PC-9 (cell line): ENCODE results near the gene IL6R. TPM values are rescaled to one million over a fixed set of nuclear protein-coding genes. Genes with fewer than 3 reads are reported as not detected.

Experiments used
- BruUV-seq: library from RNA; stranded (reverse); fragments of 400-500 nt; replicated peaks from 2 replicates; lab custom pipeline; 2021; lab: Mats Ljungman, UMichigan
- CTCF ChIA-PET: fragments of 300-600 bp; sonication (Branson Sonifier 250); formaldehyde crosslinking; loops from one replicate; lab custom pipeline; 2022; ENCODE audit warnings: antibody characterized with exemption; lab: Charles Lee
- POLR2A ChIA-PET: fragments of 300-600 bp; sonication (Branson Sonifier 250); formaldehyde crosslinking; loops from one replicate; lab custom pipeline; 2022; ENCODE audit warnings: antibody characterized with exemption; ENCODE audit not compliant: unreplicated experiment; lab: Charles Lee
- DNase-seq, 2 experiments: peaks; one replicate each; pipeline versions ENCODE4 v3.0.0 to v3.0.0-alpha.2; 2015 to 2022; ENCODE audit warnings: mixed read lengths in 1 of 2
- H2AFZ ChIP-seq: fragments of 200-600 bp; sonication (generic); 2 replicates; pipeline ENCODE4 v1.8.1; 2017; ENCODE audit warnings: antibody characterized with exemption
- H3F3A ChIP-seq: fragments of 200-600 bp; sonication (generic); 2 replicates; pipeline ENCODE4 v1.8.1; 2017; ENCODE audit warnings: antibody characterized with exemption, mild to moderate bottlenecking, low read depth; ENCODE audit not compliant: insufficient read depth
- H3K27ac ChIP-seq: fragments of 200-600 bp; sonication (generic); 2 replicates; pipeline ENCODE4 v1.6.1; 2016; ENCODE audit warnings: mixed run types
- H3K27me3 ChIP-seq: fragments of 200-600 bp; sonication (generic); 2 replicates; pipeline ENCODE4 v1.6.1; 2016; ENCODE audit warnings: low read depth, mixed run types; ENCODE audit not compliant: insufficient read depth
- H3K36me3 ChIP-seq: fragments of 200-600 bp; sonication (generic); 2 replicates; pipeline ENCODE4 v1.6.1; 2016; ENCODE audit warnings: low read depth, mixed run types
- H3K4me1 ChIP-seq: fragments of 200-600 bp; sonication (generic); replicated peaks from 2 replicates; pipeline ENCODE4 v1.6.1; 2016; ENCODE audit warnings: mixed run types; ENCODE audit not compliant: insufficient read depth
- H3K4me2 ChIP-seq: fragments of 200-600 bp; sonication (generic); 2 replicates; pipeline ENCODE4 v1.6.1; 2017; ENCODE audit warnings: mixed run types
- H3K4me3 ChIP-seq: fragments of 200-600 bp; sonication (generic); 2 replicates; pipeline ENCODE4 v1.6.1; 2016; ENCODE audit warnings: mixed run types
- H3K79me2 ChIP-seq: fragments of 200-600 bp; sonication (generic); 2 replicates; pipeline ENCODE4 v1.6.1; 2017; ENCODE audit warnings: low read depth, mixed run types
- H3K9me2 ChIP-seq: fragments of 200-600 bp; sonication (generic); 2 replicates; pipeline ENCODE4 v1.8.1; 2017; ENCODE audit warnings: mild to moderate bottlenecking; ENCODE audit not compliant: insufficient read depth
- H3K9me3 ChIP-seq: fragments of 200-600 bp; sonication (generic); 2 replicates; pipeline ENCODE4 v1.8.1; 2016; ENCODE audit warnings: low read depth; ENCODE audit not compliant: insufficient read depth
- H4K20me1 ChIP-seq: fragments of 200-600 bp; sonication (generic); 2 replicates; pipeline ENCODE4 v1.8.1; 2017; ENCODE audit not compliant: insufficient read depth
- EZH2 ChIP-seq: fragments of 200-600 bp; sonication (generic); IDR thresholded peaks from 2 replicates; pipeline ENCODE4 v1.8.0; 2017; ENCODE audit warnings: antibody characterized with exemption, low read depth
- intact Hi-C: fragments of 100-400 bp; cut with micrococcal nuclease; formaldehyde crosslinking; loops from one replicate; pipeline ENCODE4 v1.10.0; 2022; ENCODE audit not compliant: unreplicated experiment
- total RNA-seq: library from RNA; stranded (reverse); gene quantifications from 2 replicates; pipeline ENCODE4 v1.2.3, GENCODE V29; 2021
- TF ChIP-seq, protein P1 (sequence below): fragments of 200-600 bp; sonication (generic); conservative IDR thresholded peaks from 2 replicates; pipeline ENCODE4 v1.6.1; 2017; ENCODE audit warnings: mixed run types, antibody characterized with exemption, mild to moderate bottlenecking, moderate library complexity

Gene IL6R
- total RNA-seq, 1 experiment from 2014 or later = 3.2 TPM

DNA sequence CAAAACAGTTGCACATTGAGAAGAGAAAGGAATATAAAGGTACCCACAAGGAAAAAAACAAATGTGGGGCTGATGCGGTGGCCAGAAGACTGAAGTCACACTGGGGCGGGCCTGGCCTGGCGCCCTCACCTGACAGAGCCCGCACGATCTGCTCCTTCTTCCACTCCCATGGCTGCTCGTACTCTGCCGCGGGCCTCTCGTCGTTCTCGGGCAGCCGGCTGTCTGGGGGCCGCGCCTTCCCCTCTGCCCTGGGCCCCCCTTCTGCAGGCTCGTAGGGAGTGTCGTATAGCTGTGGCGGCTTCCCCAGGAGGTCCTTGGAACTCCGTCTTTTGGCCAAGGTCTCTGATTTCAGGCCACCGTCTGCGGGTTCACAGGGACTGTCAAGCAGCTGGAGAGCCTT lies 83.8 kb downstream of the IL6R start:
- Histone ChIP-seq H3K36me3 (no peaks in the 10 kb centered on the region), H3K27me3 (peaks cover 81% of the 10 kb centered on the region), H3K9me3 (no peaks in the 10 kb centered on the region), H4K20me1 (peaks cover 5% of the 10 kb centered on the region; the same call in 1 of the 2 replicates), H3K27ac (no peak overlapping the region), H3K4me2 (no peak overlapping the region), H3F3A (peaks cover 14% of the 10 kb centered on the region; the same call in 1 of the 2 replicates), H3K79me2 (no peaks in the 10 kb centered on the region), H3K4me3 (no peak overlapping the region), H3K9me2 (no peaks in the 10 kb centered on the region), H2AFZ (no peak overlapping the region), H3K4me1 (no peaks in the 10 kb centered on the region)
- POLR2A ChIA-PET = no interaction called here
- BruUV-seq = no TSS peak
- CTCF ChIA-PET = interaction anchor here (0.6 to 0.7 kb wide), 3 partner anchors 8 to 720 kb away, joined by 6 to 13 read pairs (median 12); no protein-coding TSS in a partner anchor
- DNase-seq = no peak
- intact Hi-C loops = loop anchor here (10.0 kb wide), 1 partner anchor 386 kb away; the partner anchor contains the start of gene KCNN3
- no peak for TF ChIP-seq EZH2
- TF ChIP-seq, protein P1, sequence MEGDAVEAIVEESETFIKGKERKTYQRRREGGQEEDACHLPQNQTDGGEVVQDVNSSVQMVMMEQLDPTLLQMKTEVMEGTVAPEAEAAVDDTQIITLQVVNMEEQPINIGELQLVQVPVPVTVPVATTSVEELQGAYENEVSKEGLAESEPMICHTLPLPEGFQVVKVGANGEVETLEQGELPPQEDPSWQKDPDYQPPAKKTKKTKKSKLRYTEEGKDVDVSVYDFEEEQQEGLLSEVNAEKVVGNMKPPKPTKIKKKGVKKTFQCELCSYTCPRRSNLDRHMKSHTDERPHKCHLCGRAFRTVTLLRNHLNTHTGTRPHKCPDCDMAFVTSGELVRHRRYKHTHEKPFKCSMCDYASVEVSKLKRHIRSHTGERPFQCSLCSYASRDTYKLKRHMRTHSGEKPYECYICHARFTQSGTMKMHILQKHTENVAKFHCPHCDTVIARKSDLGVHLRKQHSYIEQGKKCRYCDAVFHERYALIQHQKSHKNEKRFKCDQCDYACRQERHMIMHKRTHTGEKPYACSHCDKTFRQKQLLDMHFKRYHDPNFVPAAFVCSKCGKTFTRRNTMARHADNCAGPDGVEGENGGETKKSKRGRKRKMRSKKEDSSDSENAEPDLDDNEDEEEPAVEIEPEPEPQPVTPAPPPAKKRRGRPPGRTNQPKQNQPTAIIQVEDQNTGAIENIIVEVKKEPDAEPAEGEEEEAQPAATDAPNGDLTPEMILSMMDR = no peak

DNA sequence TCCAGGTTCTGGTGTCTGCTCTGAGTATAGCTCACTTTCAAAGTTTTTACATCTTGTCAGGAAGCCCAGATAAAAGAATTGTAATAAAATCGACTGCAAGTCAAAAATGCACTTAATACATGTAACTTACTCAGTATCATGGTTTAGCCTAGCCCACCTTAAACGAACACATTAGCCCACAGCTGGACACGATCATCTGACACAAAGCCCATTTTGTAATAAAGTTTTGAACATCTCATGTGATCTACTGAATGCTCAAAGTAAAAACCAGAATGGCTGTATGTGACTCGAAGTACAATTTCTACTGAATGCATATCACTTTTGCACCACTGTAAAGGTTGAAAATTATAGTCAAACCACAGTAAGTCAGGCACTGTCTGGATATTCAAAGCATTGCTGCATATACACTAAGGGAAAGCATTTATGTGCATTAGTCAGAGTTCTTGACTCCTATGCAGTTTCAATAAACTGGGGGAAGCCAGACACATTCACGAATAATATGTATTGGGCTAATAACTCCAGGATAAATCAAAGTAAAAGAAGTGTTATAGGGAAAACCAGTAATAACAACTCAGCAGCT lies 84.6 kb downstream of the IL6R start:
- H3K9me2 ChIP-seq = no peaks in the 10 kb centered on the region
- no peaks in the 10 kb centered on the region for H3K36me3 ChIP-seq
- peaks cover 6% of the 10 kb centered on the region; the same call in 1 of the 2 replicates for H3F3A ChIP-seq
- no peak overlapping the region for H3K27ac ChIP-seq
- ChIA-PET POLR2A (no interaction called here), CTCF (interaction anchor here (0.6 to 0.7 kb wide), 3 partner anchors 9 to 720 kb away, joined by 6 to 13 read pairs (median 12); no protein-coding TSS in a partner anchor)
- no peak overlapping the region for H3K4me2 ChIP-seq
- intact Hi-C loops = loop anchor here (10.0 kb wide), 1 partner anchor 385 kb away; the partner anchor contains the start of gene KCNN3
- no TSS peak for BruUV-seq
- H3K4me1 ChIP-seq = no peaks in the 10 kb centered on the region
- no peak for TF ChIP-seq EZH2
- TF ChIP-seq, protein P1 = no peak
- peaks cover 5% of the 10 kb centered on the region; the same call in 1 of the 2 replicates for H4K20me1 ChIP-seq
- peaks cover 85% of the 10 kb centered on the region for H3K27me3 ChIP-seq
- no peak overlapping the region for H2AFZ ChIP-seq
- H3K9me3 ChIP-seq = no peaks in the 10 kb centered on the region
- H3K4me3 ChIP-seq = no peak overlapping the region
- no peak for DNase-seq
- no peaks in the 10 kb centered on the region for H3K79me2 ChIP-seq

DNA sequence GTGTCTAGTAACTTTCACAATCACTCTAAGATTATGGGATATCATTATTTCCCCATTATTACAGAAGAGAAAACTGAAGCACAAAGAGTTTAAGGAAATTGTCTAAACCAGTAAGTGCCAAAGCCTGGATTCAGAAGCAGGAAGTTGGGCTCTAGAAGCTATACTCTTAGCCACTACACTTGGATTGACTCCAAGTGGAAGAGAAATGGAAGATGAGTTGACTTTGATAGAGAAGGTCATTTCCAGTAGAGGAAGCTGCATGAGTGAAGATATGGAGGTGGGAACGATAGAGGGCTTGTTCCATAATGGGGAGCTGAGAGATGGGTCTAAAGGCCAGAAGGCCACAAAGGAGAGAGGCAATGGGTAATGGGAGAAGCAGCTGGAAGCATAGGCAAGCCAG lies 85.2 kb downstream of the IL6R start:
- TF ChIP-seq, protein P1 = no peak
- no peak for TF ChIP-seq EZH2
- Histone ChIP-seq H3K9me2 (no peaks in the 10 kb centered on the region), H2AFZ (no peak overlapping the region), H3K27ac (no peak overlapping the region), H3K4me1 (no peaks in the 10 kb centered on the region), H3K79me2 (no peaks in the 10 kb centered on the region), H3K9me3 (no peaks in the 10 kb centered on the region), H4K20me1 (peaks cover 5% of the 10 kb centered on the region; the same call in 1 of the 2 replicates), H3K27me3 (peaks cover 88% of the 10 kb centered on the region), H3K36me3 (no peaks in the 10 kb centered on the region), H3K4me3 (no peak overlapping the region), H3K4me2 (no peak overlapping the region), H3F3A (0 out of 2 replicates have a peak, but pooled peaks cover under 1% of the 10 kb centered on the region)
- ChIA-PET CTCF (no interaction called here), POLR2A (no interaction called here)
- intact Hi-C loops = no loop called here
- no peak for DNase-seq
- no TSS peak for BruUV-seq
